Measurements from ENCODE around the gene EXOC4.
"Not testable (repeated sequence)": the region's sequence is repeated elsewhere in the genome, so short reads cannot be mapped to it uniquely, and the experiment has no call there.

The EXOC4 gene

DNA sequence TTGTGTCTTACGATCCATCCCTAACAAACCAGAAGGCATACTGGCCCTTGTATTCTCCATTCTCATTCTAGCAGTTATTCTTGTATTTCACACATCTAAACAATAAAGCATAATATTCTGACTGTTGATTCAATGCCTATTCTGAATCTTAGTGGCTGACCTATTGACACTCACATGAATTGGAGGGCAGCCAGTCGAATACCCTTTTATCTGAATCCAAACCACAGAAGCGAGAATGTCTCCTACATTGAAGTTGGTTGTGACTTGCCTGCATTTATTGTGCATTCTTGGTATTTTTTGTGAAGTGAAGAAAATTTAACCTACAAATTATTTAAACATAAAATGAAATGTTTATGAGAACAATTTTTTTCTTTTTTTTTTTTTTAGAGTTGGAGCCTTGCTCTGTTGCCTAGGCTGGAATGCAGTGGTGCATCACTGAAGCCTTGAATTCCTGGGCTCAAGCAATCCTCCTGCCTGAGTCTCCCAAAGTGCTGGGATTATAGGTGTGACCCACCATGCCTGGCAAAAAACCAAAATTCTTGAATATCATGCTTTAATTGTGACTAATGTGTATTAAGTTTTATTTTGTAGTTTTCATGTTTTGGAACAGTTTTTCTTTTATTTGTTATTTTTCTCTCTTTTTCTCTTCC is 22.7 kb downstream of the EXOC4 start:
- DNase-seq (ENCODE audit: low read depth in 1 of 2, low spot score in 1 of 2): no peak

GRCh38 chr7:133278975-133279374 is 26.1 kb downstream of the EXOC4 start:
- not testable (repeated sequence) for DNase-seq (ENCODE audit: low read depth in 1 of 2, low spot score in 1 of 2)

DNA sequence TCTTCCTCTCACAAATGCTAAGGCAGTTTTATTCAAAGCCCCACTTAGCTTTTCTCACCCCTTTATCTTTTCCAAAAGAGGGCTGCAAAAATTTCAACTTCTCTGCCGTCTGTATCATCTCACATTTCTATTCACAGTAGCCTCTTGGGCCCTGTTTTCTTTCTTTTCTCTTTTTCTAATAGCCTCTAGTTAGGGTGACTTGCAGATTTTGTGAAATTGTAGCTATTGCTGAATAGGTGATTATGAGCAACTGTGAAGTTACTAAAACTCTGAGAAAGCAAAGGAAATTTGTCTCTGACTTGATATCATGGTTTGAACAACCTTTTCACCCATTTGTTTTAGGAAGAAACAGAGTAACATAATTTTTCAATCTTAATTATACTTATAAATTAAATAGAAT is 29.2 kb downstream of the EXOC4 start:
- no peak for DNase-seq (ENCODE audit: low read depth in 1 of 2, low spot score in 1 of 2)

DNA sequence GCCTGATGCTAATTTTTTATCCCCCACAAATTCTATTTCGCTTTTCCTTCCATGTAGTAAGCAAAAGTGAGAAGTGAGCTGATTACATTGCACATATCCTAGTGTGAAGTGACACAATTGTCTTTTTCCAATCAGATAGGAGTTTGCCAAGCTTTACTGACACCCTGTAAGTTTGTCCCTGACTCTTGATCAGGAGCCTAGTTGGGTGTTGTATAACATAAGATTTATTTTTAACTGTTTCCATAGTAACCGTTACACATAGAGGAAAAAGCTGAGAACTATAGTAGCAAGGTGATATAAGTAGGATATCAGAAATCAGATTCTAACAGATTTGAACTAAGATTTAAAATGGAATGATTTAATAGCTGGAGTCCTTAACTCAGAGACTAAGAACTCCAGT is 31.2 kb downstream of the EXOC4 start:
- DNase-seq (ENCODE audit: low read depth in 1 of 2, low spot score in 1 of 2): no peak

DNA sequence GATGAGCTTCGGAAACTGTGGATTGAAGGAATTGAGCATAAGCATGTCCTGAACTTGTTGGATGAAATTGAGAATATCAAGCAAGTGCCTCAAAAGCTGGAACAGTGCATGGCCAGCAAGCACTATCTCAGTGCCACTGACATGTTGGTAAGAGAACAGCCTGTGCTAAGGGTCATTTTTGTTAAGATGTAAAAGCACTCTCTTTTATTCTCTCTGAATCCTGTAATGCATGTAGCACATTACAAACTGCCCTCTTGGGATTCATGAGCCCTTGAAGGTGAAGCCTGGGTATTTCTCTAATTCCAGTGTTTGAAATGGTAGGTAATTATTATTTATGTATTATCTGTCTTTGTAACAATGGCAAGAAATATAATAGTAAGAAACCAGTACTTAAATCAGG is 36.1 kb downstream of the EXOC4 start:
- DNase-seq (ENCODE audit: low read depth in 1 of 2, low spot score in 1 of 2): no peak

GRCh38 chr7:133290041-133290440 is 37.2 kb downstream of the EXOC4 start:
- DNase-seq (ENCODE audit: low read depth in 1 of 2, low spot score in 1 of 2): no peak

- DNase-seq (ENCODE audit: low read depth in 1 of 2, low spot score in 1 of 2): no peak
Measured at GRCh38 chr7:133290676-133291333, 37.9 kb downstream of the EXOC4 start.

DNA sequence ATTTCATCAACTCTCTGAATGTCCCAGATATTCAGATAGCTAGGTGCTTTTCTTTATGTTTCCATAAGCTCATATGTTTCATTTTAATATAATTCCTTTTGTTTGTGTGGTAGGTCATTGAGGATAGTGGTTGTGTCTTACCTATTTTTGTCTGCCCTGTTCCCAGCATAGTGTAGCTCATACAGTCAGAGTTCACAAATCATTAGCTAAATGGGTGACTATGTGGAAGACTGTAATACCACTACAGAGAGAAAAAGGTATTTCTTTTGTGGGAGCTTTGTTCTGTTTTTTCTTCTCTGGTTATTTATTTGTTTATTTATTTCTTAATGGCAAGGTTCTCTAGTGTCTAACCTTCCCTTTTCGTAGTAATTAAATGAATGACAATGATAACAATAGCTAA is 39.8 kb downstream of the EXOC4 start:
- no peak for DNase-seq (ENCODE audit: low read depth in 1 of 2, low spot score in 1 of 2)

GRCh38 chr7:133293384-133294160 is 40.7 kb downstream of the EXOC4 start:
- DNase-seq (ENCODE audit: low read depth in 1 of 2, low spot score in 1 of 2): no peak

DNA sequence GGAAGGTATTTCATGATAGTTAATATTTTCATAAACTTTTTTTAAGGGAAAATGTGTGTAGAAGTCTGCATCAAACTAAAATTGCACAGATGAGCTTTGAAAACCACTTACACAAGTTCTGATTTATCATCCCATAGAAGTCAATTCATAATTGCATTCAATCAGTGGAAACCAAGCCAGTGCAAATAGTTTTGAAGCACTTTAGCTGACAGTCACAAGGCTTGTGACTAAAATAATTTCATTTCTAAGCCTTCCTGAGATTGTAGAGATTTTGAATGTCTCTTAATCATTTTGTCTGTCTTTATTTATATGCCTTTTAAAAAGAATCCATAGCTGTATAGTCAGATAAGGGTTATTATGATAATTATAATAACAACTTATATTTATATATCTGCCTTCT is 41.4 kb downstream of the EXOC4 start:
- DNase-seq (ENCODE audit: low read depth in 1 of 2, low spot score in 1 of 2): no peak

GRCh38 chr7:133295484-133295883 is 42.6 kb downstream of the EXOC4 start:
- no peak for DNase-seq (ENCODE audit: low read depth in 1 of 2, low spot score in 1 of 2)

DNA sequence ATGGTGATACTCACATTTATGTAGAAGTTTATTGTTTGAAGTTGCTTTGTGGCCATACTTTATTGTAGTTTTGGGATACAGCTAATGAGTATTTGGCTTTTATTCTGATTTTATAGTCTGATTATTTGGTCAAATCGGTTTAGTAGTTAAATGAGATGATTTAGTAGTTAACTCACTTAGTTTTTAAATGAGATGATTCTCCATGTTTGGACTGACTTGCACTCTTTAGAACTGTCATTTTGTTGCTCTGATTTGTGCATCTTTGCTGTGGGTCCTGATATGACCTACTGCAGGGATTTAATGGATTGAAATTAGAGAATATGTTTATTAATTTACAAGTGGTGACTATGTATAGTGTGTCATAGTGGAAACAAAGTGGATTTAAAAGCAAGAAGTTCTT is 44.2 kb downstream of the EXOC4 start:
- DNase-seq (ENCODE audit: low read depth in 1 of 2, low spot score in 1 of 2): no peak

- no peak for DNase-seq (ENCODE audit: low read depth in 1 of 2, low spot score in 1 of 2)
Measured at GRCh38 chr7:133298080-133298479, 45.2 kb downstream of the EXOC4 start.

GRCh38 chr7:133299676-133300075 is 46.8 kb downstream of the EXOC4 start:
- no peak for DNase-seq (ENCODE audit: low read depth in 1 of 2, low spot score in 1 of 2)

DNA sequence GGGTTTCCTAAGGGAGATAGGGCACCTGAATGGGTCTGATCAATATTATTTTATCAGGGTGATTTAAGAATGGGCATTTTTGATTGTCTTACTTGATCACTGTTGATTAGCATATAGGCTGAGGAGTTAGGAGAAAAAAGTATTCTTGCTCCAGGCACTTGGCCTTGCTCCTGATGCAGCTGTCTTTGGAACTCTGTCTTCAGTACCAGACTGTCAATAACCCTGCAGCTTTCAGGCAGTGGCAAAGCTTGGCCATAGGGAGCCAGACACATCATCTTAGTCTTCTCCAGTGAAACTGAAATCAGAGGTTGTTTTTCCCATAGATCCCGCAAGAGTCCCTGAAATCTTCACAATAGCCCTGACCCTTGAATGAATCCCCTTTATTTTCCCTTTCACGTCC is 47.2 kb downstream of the EXOC4 start:
- no peak for DNase-seq (ENCODE audit: low read depth in 1 of 2, low spot score in 1 of 2)

- DNase-seq (ENCODE audit: low read depth in 1 of 2, low spot score in 1 of 2): no peak
Measured at GRCh38 chr7:133300811-133301210, 47.9 kb downstream of the EXOC4 start.

GRCh38 chr7:133301444-133301843 is 48.6 kb downstream of the EXOC4 start:
- no peak for DNase-seq (ENCODE audit: low read depth in 1 of 2, low spot score in 1 of 2)

- no peak for DNase-seq (ENCODE audit: low read depth in 1 of 2, low spot score in 1 of 2)
Measured at GRCh38 chr7:133303372-133303771, 50.5 kb downstream of the EXOC4 start.

DNA sequence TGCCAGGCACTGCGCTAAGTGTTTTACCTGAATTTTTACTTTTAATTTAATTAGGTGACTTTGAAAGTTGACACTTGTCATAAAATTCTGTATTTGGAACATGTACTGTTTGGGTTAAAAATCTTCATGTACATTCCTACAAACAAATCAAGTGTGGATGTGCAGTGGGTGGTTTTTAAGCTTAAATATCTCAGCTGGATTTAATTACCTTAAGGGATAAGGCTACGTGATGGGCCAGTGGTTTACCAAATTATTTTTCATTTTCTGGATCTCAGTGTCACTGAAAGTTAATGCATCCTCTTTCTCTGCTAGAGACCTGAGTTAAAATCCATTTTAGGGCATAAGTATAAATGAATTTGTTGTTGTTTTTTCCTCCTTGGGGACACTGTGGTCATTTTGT is 51.1 kb downstream of the EXOC4 start:
- no peak for DNase-seq (ENCODE audit: low read depth in 1 of 2, low spot score in 1 of 2)

DNA sequence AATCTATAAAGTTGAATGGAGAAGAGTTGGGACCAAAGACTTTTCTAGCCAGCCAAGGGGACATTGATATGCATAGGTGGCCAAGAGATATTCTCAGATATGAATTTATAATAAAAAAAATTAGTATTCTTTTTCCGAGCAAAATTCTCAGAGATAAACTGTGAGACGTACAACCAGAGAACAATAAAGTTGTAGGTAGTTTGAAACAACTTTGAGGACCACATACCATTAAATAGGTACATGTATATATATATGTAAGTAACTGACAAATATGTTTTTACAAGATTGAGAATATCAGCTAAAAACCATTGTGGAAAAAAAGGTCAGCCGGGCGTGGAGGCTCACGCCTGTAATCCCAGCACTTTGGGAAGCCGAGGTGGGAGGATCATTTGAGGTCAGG is 56.5 kb downstream of the EXOC4 start:
- DNase-seq (ENCODE audit: low read depth in 1 of 2, low spot score in 1 of 2): no peak

DNA sequence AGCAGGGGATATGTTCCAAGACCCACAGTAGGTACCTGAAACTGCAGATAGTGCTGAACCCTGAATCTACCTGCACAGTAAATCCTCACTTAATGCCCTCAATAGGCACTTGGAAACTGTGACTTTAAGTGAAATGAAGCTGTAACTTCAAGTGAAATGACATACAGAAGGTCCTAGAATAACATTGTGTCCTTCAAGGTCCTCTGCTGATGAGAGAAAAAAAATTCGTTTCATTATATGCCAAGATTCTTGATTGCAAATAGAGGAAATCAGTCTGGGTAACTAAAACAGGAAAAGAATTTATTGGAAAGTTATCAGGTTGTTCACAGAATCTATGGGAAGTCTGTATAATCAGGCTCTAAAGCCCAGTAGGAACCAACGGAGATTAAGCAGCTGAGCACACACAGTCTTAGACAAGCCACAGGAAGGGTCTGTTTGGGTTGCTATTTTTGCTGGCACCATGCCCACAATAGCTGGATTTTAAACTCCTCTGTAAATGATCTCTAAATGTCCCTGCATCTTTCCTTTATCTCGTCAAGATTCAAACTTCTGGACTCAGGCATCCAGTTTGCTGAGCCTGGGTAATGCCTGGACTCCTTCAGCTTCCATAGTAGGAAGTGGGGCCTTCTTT is 57.5 kb downstream of the EXOC4 start:
- no peak for DNase-seq (ENCODE audit: low read depth in 1 of 2, low spot score in 1 of 2)

GRCh38 chr7:133313575-133313974 is 60.7 kb downstream of the EXOC4 start:
- DNase-seq (ENCODE audit: low read depth in 1 of 2, low spot score in 1 of 2): no peak

Data from stimulated activated CD4-positive, alpha-beta T cell treated with anti-CD3 and anti-CD28 coated beads, Interleukin-15, amount 100 ng/mL, for 1 hour (primary cell).